Lung (tissue), 16 donors: Measurements from ENCODE around the gene STRIP2. TPM values are rescaled to one million over a fixed set of nuclear protein-coding genes. Genes with fewer than 3 reads are reported as not detected.

Experiments used
- ATAC-seq: fragments of 200-7000 bp; cut with Tn5 transposase; one replicate; pipeline ENCODE4 v1.9.1; 2020; ENCODE audit warnings: moderate number of reproducible peaks; ENCODE audit not compliant: insufficient read depth, low FRiP score
- DNase-seq, 3 donors: peaks; one replicate each; pipeline ENCODE4 v3.0.0-alpha.2; 2013 to 2017
- H3K27ac ChIP-seq, 2 donors: one replicate each; pipeline ENCODE4 v1.5.1; 2013; ENCODE audit warnings: mild to moderate bottlenecking in 2 of 2, moderate library complexity in 2 of 2, control low read depth in 1 of 2, inconsistent platforms in 1 of 2, low read depth in 1 of 2, low read length in 1 of 2
- H3K27me3 ChIP-seq, 3 donors: one replicate each; pipeline ENCODE4 v1.5.1; 2013; ENCODE audit warnings: low read length in 2 of 3; ENCODE audit not compliant: control insufficient read depth in 3 of 3, insufficient read depth in 3 of 3
- H3K36me3 ChIP-seq, 4 donors: one replicate each; pipeline ENCODE4 v1.5.1; 2013; ENCODE audit warnings: low read length in 4 of 4, mild to moderate bottlenecking in 1 of 4, moderate library complexity in 1 of 4; ENCODE audit not compliant: control insufficient read depth in 4 of 4, insufficient read depth in 4 of 4
- H3K4me1 ChIP-seq, 5 donors: one replicate each; pipeline ENCODE4 v1.5.1; 2013; ENCODE audit warnings: low read length in 5 of 5, mild to moderate bottlenecking in 2 of 5, moderate library complexity in 1 of 5; ENCODE audit not compliant: control insufficient read depth in 5 of 5, insufficient read depth in 5 of 5
- H3K4me3 ChIP-seq: one replicate; pipeline ENCODE4 v1.5.1; 2013; ENCODE audit warnings: mild to moderate bottlenecking, control low read depth, moderate library complexity
- H3K9ac ChIP-seq, 2 donors: one replicate each; pipeline ENCODE4 v1.5.1; 2013; ENCODE audit warnings: low read length in 2 of 2, control low read depth in 1 of 2; ENCODE audit not compliant: insufficient read depth in 1 of 2
- H3K9me3 ChIP-seq, 4 donors: one replicate each; pipeline ENCODE4 v1.5.1; 2013; ENCODE audit warnings: low read length in 3 of 4, mild to moderate bottlenecking in 1 of 4, moderate library complexity in 1 of 4; ENCODE audit not compliant: control insufficient read depth in 4 of 4, insufficient read depth in 3 of 4
- CTCF ChIP-seq: IDR thresholded peaks from 2 replicates; pipeline ENCODE4 v1.5.1; 2012; ENCODE audit warnings: mild to moderate bottlenecking; ENCODE audit errors: control extremely low read depth, extremely low read depth
- WGBS, 2 donors: extraction: QIAGEN DNeasy Blood & Tissue Kit; methylation state at CpG; one replicate each; pipeline ENCODE4 v1.1.7; 2013; 5-methylcytosine and 5-hydroxymethylcytosine counted together
- long read RNA-seq, 5 donors: transcript quantifications; one replicate each; lab custom pipeline, GENCODE V29; 2026
- polyA plus RNA-seq, 2 donors: library from polyadenylated mRNA; stranded (reverse); fragments of 200-250 nt; gene quantifications; one replicate each; pipeline ENCODE4 v1.2.1, GENCODE V29; 2013
- total RNA-seq, 2 donors: library from RNA; depleted of rRNA in 1 of 2; stranded (reverse); fragments of >200 nt in 1 of 2; gene quantifications; one replicate each; pipeline ENCODE4 v1.2.1, GENCODE V29; 2014 to 2021
- donor health status: control.
- donor health status: control.
- donor health status: Bipolar disorder and iron deficiency.
- donor health status: healthy.
- donor health status: DM: yes; HTN: yes; CAD: no.

STRIP2 gene
- 1 to 10 TPM; 1.1 to 2.0 TPM for total RNA-seq
- 1 to 10 TPM; 1.4 to 2.1 TPM for polyA plus RNA-seq
- long read RNA-seq, donor 1, result 0 reads
- long read RNA-seq, donor 2, result 0 reads
- long read RNA-seq, donor 3, result 0 reads
- long read RNA-seq, donor 4, result 0 reads
- long read RNA-seq, donor 5, result 0 reads

DNA sequence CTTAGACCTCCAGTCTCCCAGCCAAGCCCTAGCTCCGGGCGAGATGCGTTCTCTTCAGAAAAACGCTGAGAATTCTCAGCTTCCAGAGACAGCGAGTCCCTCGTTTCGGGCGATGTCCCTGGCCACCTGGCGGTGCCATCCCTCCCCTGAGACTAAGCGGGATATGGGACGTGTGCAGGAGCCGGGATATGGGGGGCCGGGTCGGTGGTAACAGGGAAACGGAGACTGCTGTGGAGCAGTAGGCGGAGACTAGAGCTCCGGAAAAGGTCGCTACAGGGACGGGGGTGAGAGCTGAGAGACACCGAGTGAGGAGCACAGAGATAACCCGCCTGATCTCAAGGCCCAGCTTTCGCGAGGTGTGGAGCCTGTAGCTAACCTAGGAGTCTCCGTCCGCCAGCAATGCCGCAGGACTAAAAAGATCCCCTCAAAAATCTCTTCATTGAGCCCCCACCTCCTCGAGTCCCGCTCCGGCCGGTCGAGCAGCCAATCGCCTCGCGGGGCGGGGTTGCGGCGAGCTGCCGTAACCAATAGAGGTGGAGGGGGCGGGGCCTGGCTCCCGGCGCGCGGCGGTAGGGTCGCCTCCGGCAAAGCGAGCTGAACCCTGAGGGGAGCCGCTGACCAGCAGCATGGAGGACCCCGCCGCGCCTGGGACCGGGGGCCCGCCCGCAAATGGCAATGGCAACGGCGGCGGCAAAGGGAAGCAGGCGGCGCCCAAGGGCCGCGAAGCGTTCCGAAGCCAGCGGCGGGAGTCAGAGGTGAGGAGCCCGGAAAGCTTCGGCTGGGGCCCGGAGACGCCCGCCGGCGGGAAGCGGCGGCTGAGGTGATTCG, at the start of gene STRIP2:
STRIP2 (plus strand) TSS at position 586 of the 828 bp plus-strand sequence; CDS start at position 627, 41 bp downstream.
- DNase-seq, result peak; percentile 92 to 93 (median 93)
- Histone ChIP-seq H3K4me3 (peak within 1 kb of the TSS; percentile 81), H3K4me1 (peaks cover 0 to 4% (median 0%) of the 10 kb centered on the region in 5 donors), H3K9ac (peak within 1 kb of the TSS; percentile 41 to 50), H3K27ac (peak within 1 kb of the TSS; percentile 49 to 94), H3K9me3 (no peaks in the 10 kb centered on the region), H3K27me3 (peaks cover 0 to 19% (median 9%) of the 10 kb centered on the region in 3 donors), H3K36me3 (no peaks in the 10 kb centered on the region)
- WGBS, 2 donors, result 0 to 1% methylated on average over 62 to 75 of the region's 75 CpGs
- no peak for TF ChIP-seq CTCF
- peak; percentile 98 for ATAC-seq

DNA sequence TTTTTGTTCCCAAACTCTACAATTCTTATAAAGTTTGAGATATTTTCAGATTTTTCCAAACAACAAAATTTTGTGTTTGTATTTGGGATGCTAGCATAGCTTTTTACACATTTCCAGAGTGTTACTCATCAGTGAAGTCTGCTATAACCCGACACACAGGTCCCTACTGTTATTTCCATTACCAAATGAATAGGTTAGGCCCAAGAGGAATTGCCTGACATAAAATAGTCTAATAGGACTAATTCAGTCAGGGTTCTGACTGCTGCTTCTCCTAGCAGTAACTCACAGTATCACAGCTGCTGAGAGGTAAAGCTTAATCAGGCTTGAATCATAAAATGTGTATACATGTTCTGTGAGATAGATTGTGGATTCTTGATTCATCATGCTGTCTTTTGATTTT, 49.1 kb upstream of the STRIP2 start:
- H3K9me3 ChIP-seq, result no peaks in the 10 kb centered on the region
- H3K9ac ChIP-seq, result no peak overlapping the region
- H3K4me3 ChIP-seq, result no peak overlapping the region
- 97 to 98% methylated on average over 1 of the region's 1 CpG for WGBS, 2 donors
- H3K27me3 ChIP-seq, result no peaks in the 10 kb centered on the region
- no peak overlapping the region for H3K27ac ChIP-seq
- DNase-seq, result no peak
- no peak for TF ChIP-seq CTCF
- no peaks in the 10 kb centered on the region for H3K4me1 ChIP-seq
- ATAC-seq, result no peak
- peaks cover 0 to 5% (median under 1%) of the 10 kb centered on the region in 4 donors for H3K36me3 ChIP-seq

DNA sequence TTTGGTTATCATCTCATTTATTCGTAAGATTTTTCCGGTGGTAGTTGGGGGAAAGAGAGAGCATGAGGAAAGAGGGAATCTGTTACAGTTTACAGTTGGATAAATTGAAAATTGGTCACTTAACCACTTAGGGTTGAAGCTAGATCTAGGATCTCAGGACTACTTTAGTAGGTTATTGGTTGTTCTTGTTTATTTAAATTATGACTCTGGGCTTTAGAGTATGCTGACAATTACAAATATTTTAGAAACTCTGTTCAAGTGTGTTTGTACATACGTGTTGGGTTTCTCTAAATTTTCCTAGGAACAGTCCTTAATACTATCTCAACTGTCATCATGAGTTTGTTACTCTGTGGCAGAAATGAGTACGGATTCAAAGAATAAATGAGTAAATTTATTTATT, 48.6 kb upstream of the STRIP2 start:
- Histone ChIP-seq H3K4me3 (no peak overlapping the region), H3K36me3 (peaks cover 0 to 5% (median 1%) of the 10 kb centered on the region in 4 donors), H3K27ac (no peak overlapping the region), H3K9me3 (no peaks in the 10 kb centered on the region), H3K4me1 (no peaks in the 10 kb centered on the region), H3K27me3 (no peaks in the 10 kb centered on the region), H3K9ac (no peak overlapping the region)
- no peak for TF ChIP-seq CTCF
- 89% methylated on average over 4 of the region's 4 CpGs for WGBS, 2 donors
- ATAC-seq (no peak), DNase-seq (no peak)
